ENCODE results near the gene SUB1.
"Not testable (repeated sequence)": the region's sequence is repeated elsewhere in the genome, so short reads cannot be mapped to it uniquely, and the experiment has no call there.

The SUB1 gene

GRCh38 chr5:32615236-32615635 is 29.9 kb downstream of the SUB1 start:
- Mint-ChIP-seq H3K4me3 (no peak overlapping the region), H3K27me3 (no peaks in the 10 kb centered on the region), H3K4me1 (no peaks in the 10 kb centered on the region), H3K27ac (ENCODE audit: low read depth) (no peak overlapping the region), H3K36me3 (ENCODE audit: insufficient read depth) (peaks cover 4% of the 10 kb centered on the region), H3K9me3 (no peaks in the 10 kb centered on the region)
- DNase-seq (ENCODE audit: low spot score in 2 of 2) (no peak), ATAC-seq (replicated peaks; ENCODE audit: extremely low read depth, poor library complexity, severe bottlenecking) (no peak)

- Mint-ChIP-seq H3K4me1 (no peaks in the 10 kb centered on the region), H3K9me3 (no peaks in the 10 kb centered on the region), H3K27me3 (no peaks in the 10 kb centered on the region), H3K4me3 (no peak overlapping the region), H3K27ac (ENCODE audit: low read depth) (no peak overlapping the region), H3K36me3 (ENCODE audit: insufficient read depth) (no peaks in the 10 kb centered on the region)
- ATAC-seq (replicated peaks; ENCODE audit: extremely low read depth, poor library complexity, severe bottlenecking): no peak
- DNase-seq (ENCODE audit: low spot score in 2 of 2): no peak
These were observed 33.6 kb downstream of the SUB1 start for GRCh38 chr5:32618962-32619361.

GRCh38 chr5:32621256-32621655 is 35.9 kb downstream of the SUB1 start:
- Mint-ChIP-seq H3K27me3 (peaks cover 6% of the 10 kb centered on the region), H3K4me1 (no peaks in the 10 kb centered on the region), H3K27ac (ENCODE audit: low read depth) (no peak overlapping the region), H3K36me3 (ENCODE audit: insufficient read depth) (no peaks in the 10 kb centered on the region), H3K4me3 (no peak overlapping the region), H3K9me3 (no peaks in the 10 kb centered on the region)
- ATAC-seq (replicated peaks; ENCODE audit: extremely low read depth, poor library complexity, severe bottlenecking) (no peak), DNase-seq (ENCODE audit: low spot score in 2 of 2) (no peak)

- Mint-ChIP-seq H3K4me1 (no peaks in the 10 kb centered on the region), H3K4me3 (no peak overlapping the region), H3K27ac (ENCODE audit: low read depth) (no peak overlapping the region), H3K9me3 (no peaks in the 10 kb centered on the region), H3K36me3 (ENCODE audit: insufficient read depth) (peaks cover 2% of the 10 kb centered on the region), H3K27me3 (peaks cover 10% of the 10 kb centered on the region)
- no peak for DNase-seq (ENCODE audit: low spot score in 2 of 2)
- no peak for ATAC-seq (replicated peaks; ENCODE audit: extremely low read depth, poor library complexity, severe bottlenecking)
These were observed 39.7 kb downstream of the SUB1 start for GRCh38 chr5:32625106-32625505.

- Mint-ChIP-seq H3K36me3 (ENCODE audit: insufficient read depth) (peaks cover 2% of the 10 kb centered on the region), H3K4me1 (no peaks in the 10 kb centered on the region), H3K27me3 (peaks cover 11% of the 10 kb centered on the region), H3K4me3 (no peak overlapping the region), H3K9me3 (no peaks in the 10 kb centered on the region), H3K27ac (ENCODE audit: low read depth) (no peak overlapping the region)
- ATAC-seq (replicated peaks; ENCODE audit: extremely low read depth, poor library complexity, severe bottlenecking) (no peak), DNase-seq (ENCODE audit: low spot score in 2 of 2) (no peak)
These were observed 40.2 kb downstream of the SUB1 start for GRCh38 chr5:32625547-32625946.

- Mint-ChIP-seq H3K4me3 (no peak overlapping the region), H3K9me3 (no peaks in the 10 kb centered on the region), H3K4me1 (no peaks in the 10 kb centered on the region), H3K27ac (ENCODE audit: low read depth) (no peak overlapping the region), H3K27me3 (peaks cover 25% of the 10 kb centered on the region), H3K36me3 (ENCODE audit: insufficient read depth) (peaks cover 2% of the 10 kb centered on the region)
- DNase-seq (ENCODE audit: low spot score in 2 of 2): no peak
- ATAC-seq (replicated peaks; ENCODE audit: extremely low read depth, poor library complexity, severe bottlenecking): no peak
These were observed 42.0 kb downstream of the SUB1 start for GRCh38 chr5:32627219-32627870.

GRCh38 chr5:32628049-32628844 is 42.9 kb downstream of the SUB1 start:
- Mint-ChIP-seq H3K4me3 (no peak overlapping the region), H3K4me1 (no peaks in the 10 kb centered on the region), H3K27me3 (peaks cover 30% of the 10 kb centered on the region), H3K27ac (ENCODE audit: low read depth) (no peak overlapping the region), H3K36me3 (ENCODE audit: insufficient read depth) (peaks cover 2% of the 10 kb centered on the region), H3K9me3 (no peaks in the 10 kb centered on the region)
- DNase-seq (ENCODE audit: low spot score in 2 of 2): no peak
- ATAC-seq (replicated peaks; ENCODE audit: extremely low read depth, poor library complexity, severe bottlenecking): no peak

GRCh38 chr5:32630867-32631491 is 45.6 kb downstream of the SUB1 start:
- Mint-ChIP-seq H3K9me3 (no peaks in the 10 kb centered on the region), H3K4me1 (no peaks in the 10 kb centered on the region), H3K27me3 (peaks cover 28% of the 10 kb centered on the region), H3K4me3 (no peak overlapping the region), H3K36me3 (ENCODE audit: insufficient read depth) (peaks cover 2% of the 10 kb centered on the region), H3K27ac (ENCODE audit: low read depth) (no peak overlapping the region)
- DNase-seq (ENCODE audit: low spot score in 2 of 2) (no peak), ATAC-seq (replicated peaks; ENCODE audit: extremely low read depth, poor library complexity, severe bottlenecking) (no peak)

- not testable (repeated sequence) for H3K27ac Mint-ChIP-seq (ENCODE audit: low read depth); H3K4me1 Mint-ChIP-seq; ATAC-seq (replicated peaks; ENCODE audit: extremely low read depth, poor library complexity, severe bottlenecking); H3K9me3 Mint-ChIP-seq; DNase-seq (ENCODE audit: low spot score in 2 of 2); H3K36me3 Mint-ChIP-seq (ENCODE audit: insufficient read depth); H3K4me3 Mint-ChIP-seq
- peaks cover 22% of the 10 kb centered on the region for H3K27me3 Mint-ChIP-seq
These were observed 47.7 kb downstream of the SUB1 start for GRCh38 chr5:32633017-32633416.

- peaks cover 17% of the 10 kb centered on the region for H3K27me3 Mint-ChIP-seq
- H3K9me3 Mint-ChIP-seq: no peaks in the 10 kb centered on the region
- H3K4me1 Mint-ChIP-seq: no peaks in the 10 kb centered on the region
- ATAC-seq (replicated peaks; ENCODE audit: extremely low read depth, poor library complexity, severe bottlenecking) (no peak), DNase-seq (ENCODE audit: low spot score in 2 of 2) (no peak)
- no peaks in the 10 kb centered on the region for H3K36me3 Mint-ChIP-seq (ENCODE audit: insufficient read depth)
- no peak overlapping the region for H3K27ac Mint-ChIP-seq (ENCODE audit: low read depth)
- no peak overlapping the region for H3K4me3 Mint-ChIP-seq
These were observed 53.0 kb downstream of the SUB1 start for GRCh38 chr5:32638309-32638708.

- H3K36me3 Mint-ChIP-seq (ENCODE audit: insufficient read depth): no peaks in the 10 kb centered on the region
- peaks cover 17% of the 10 kb centered on the region for H3K27me3 Mint-ChIP-seq
- DNase-seq (ENCODE audit: low spot score in 2 of 2) (no peak), ATAC-seq (replicated peaks; ENCODE audit: extremely low read depth, poor library complexity, severe bottlenecking) (no peak)
- H3K27ac Mint-ChIP-seq (ENCODE audit: low read depth): no peak overlapping the region
- H3K9me3 Mint-ChIP-seq: no peaks in the 10 kb centered on the region
- no peaks in the 10 kb centered on the region for H3K4me1 Mint-ChIP-seq
- no peak overlapping the region for H3K4me3 Mint-ChIP-seq
These were observed 54.6 kb downstream of the SUB1 start for GRCh38 chr5:32639943-32640342.

GRCh38 chr5:32642276-32643002 is 57.1 kb downstream of the SUB1 start:
- H3K27ac Mint-ChIP-seq (ENCODE audit: low read depth): no peak overlapping the region
- no peaks in the 10 kb centered on the region for H3K4me1 Mint-ChIP-seq
- no peaks in the 10 kb centered on the region for H3K9me3 Mint-ChIP-seq
- ATAC-seq (replicated peaks; ENCODE audit: extremely low read depth, poor library complexity, severe bottlenecking) (no peak), DNase-seq (ENCODE audit: low spot score in 2 of 2) (no peak)
- H3K27me3 Mint-ChIP-seq: peaks cover 17% of the 10 kb centered on the region
- H3K36me3 Mint-ChIP-seq (ENCODE audit: insufficient read depth): no peaks in the 10 kb centered on the region
- H3K4me3 Mint-ChIP-seq: no peak overlapping the region

Data from central memory CD8-positive, alpha-beta T cell (primary cell).